Spleen (tissue), 11 donors: ENCODE data around the gene SKOR1. TPM values are rescaled to one million over a fixed set of nuclear protein-coding genes. Genes with fewer than 3 reads are reported as not detected.
A peak's percentile ranks its signal among the peaks of the same experiment; 100 is the strongest.

Source experiments
- DNase-seq: peaks from one replicate; pipeline ENCODE4 v3.0.0-alpha.2; 2020
- H3K27ac ChIP-seq, 8 donors: fragments of 200-600 bp; sonication (generic) in 7 of 8; 1 replicate in 4 of 8; 2 replicates in 4 of 8; pipeline versions ENCODE4 v1.5.0 to v1.8.0; 2016 to 2021; ENCODE audit warnings: inconsistent platforms in 4 of 8, mild to moderate bottlenecking in 4 of 8, moderate library complexity in 1 of 8
- H3K27me3 ChIP-seq, 7 donors: fragments of 200-600 bp; sonication (generic) in 6 of 7; replicated peaks in 1 of 7; 1 replicate in 4 of 7; 2 replicates in 3 of 7; pipeline versions ENCODE4 v1.5.0 to v1.8.0; 2016 to 2021; ENCODE audit warnings: inconsistent platforms in 3 of 7, mild to moderate bottlenecking in 1 of 7
- H3K36me3 ChIP-seq, 6 donors: fragments of 200-600 bp; sonication (generic) in 5 of 6; 1 replicate in 4 of 6; 2 replicates in 2 of 6; pipeline versions ENCODE4 v1.5.0 to v1.8.0; 2016 to 2021; ENCODE audit warnings: inconsistent platforms in 2 of 6
- H3K4me1 ChIP-seq, 6 donors: fragments of 200-600 bp; sonication (generic) in 5 of 6; 1 replicate in 3 of 6; 2 replicates in 3 of 6; pipeline versions ENCODE4 v1.5.0 to v1.8.0; 2016 to 2021; ENCODE audit warnings: inconsistent platforms in 3 of 6
- H3K4me3 ChIP-seq, 8 donors: fragments of 200-600 bp; sonication (generic) in 7 of 8; 1 replicate in 4 of 8; 2 replicates in 4 of 8; pipeline versions ENCODE4 v1.5.0 to v1.8.0; 2016 to 2021; ENCODE audit warnings: inconsistent platforms in 4 of 8, mild to moderate bottlenecking in 4 of 8, moderate library complexity in 2 of 8
- H3K9me3 ChIP-seq, 8 donors: fragments of 200-600 bp; sonication (generic) in 7 of 8; 1 replicate in 4 of 8; 2 replicates in 4 of 8; pipeline versions ENCODE4 v1.5.0 to v1.8.0; 2016 to 2021; ENCODE audit warnings: inconsistent platforms in 4 of 8
- POLR2A ChIP-seq, 3 donors: fragments of 450-650 bp; IDR thresholded peaks; one replicate each; pipeline ENCODE4 v1.5.1; 2017; ENCODE audit warnings: antibody characterized with exemption in 3 of 3, mild to moderate bottlenecking in 1 of 3
- POLR2AphosphoS5 ChIP-seq, 3 donors: sonication (generic); formaldehyde crosslinking; IDR thresholded peaks; one replicate each; pipeline ENCODE4 v1.5.1; 2017; ENCODE audit warnings: antibody characterized with exemption in 3 of 3
- WGBS, 5 donors: extraction: QIAGEN DNeasy Blood & Tissue Kit in 3 of 5; methylation state at CpG; one replicate each; pipeline versions ENCODE4 v1.1.5 to v1.1.7; 2013 to 2018; 5-methylcytosine and 5-hydroxymethylcytosine counted together
- intact Hi-C: fragments of 100-400 bp; cut with DNase I; formaldehyde crosslinking; loops from one replicate; pipeline ENCODE4 v1.15.0; 2023; ENCODE audit warnings: low total_unique reads
- polyA plus RNA-seq, 3 donors: library from polyadenylated mRNA; stranded (reverse); fragments of 200-250 nt; gene quantifications; one replicate each; pipeline ENCODE4 v1.2.1, GENCODE V29; 2013
- total RNA-seq, 7 donors: library from RNA; depleted of rRNA in 3 of 7; stranded (reverse); fragments of >200 nt in 3 of 7; fragmentation: NEBNext Ultra II Directional in 4 of 7; extraction: Animal tissue kit (Norgen Biotek cat#: 25700) in 4 of 7; gene quantifications; one replicate each; pipeline versions ENCODE4 v1.1.0 to v1.2.1, GENCODE V29; 2016 to 2021
- TF ChIP-seq, protein P1 (sequence below), 11 experiments: fragments of 200-600 bp in 7 of 11; fragments of 450-650 bp in 4 of 11; sonication (generic) in 4 of 11; IDR thresholded peaks in 8 of 11; conservative IDR thresholded peaks in 3 of 11; 1 replicate in 7 of 11; 2 replicates in 4 of 11; pipeline versions ENCODE4 v1.4.0 to v1.8.0; 2016 to 2021; ENCODE audit warnings: antibody characterized with exemption in 11 of 11, inconsistent platforms in 4 of 11, mild to moderate bottlenecking in 1 of 11
- donor health status: healthy with polysubstance abuse.
- donor health status: DM: no; HTN: no; CAD: no; lungs with moderate emphysema.
- donor health status: DM: no; HTN: no; CAD: no.
- donor health status: Bipolar disorder and iron deficiency.
- donor health status: healthy.
- donor health status: DM: no; HTN: no; CAD: no.
- donor health status: DM: yes; HTN: yes; CAD: no.

SKOR1 gene
- total and polyA plus RNA-seq, 10 donors: 0.06 to 1.1 (median 0.37) TPM

DNA sequence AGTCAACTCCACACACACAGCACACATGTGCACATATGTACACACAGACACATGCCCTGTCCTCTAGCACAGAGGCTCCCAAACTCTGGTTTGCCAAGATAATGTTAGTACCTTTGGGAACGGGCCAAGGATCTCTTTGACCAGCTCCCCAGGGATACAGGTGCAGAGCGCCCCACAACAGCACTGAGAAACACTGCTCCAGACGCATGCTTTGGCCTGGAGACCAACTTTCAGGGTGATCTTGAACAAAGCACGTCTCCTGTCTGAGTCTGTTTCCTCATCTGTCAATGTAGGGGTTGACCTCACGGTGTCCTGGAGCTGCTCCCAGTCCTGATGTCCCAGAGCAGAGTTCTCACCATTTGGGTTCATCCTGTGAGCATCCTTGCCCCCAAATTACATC is 15.9 kb upstream of the SKOR1 start:
- Histone ChIP-seq H3K36me3 (peaks cover 0 to 43% (median 2%) of the 10 kb centered on the region in 6 donors), H3K4me1 (peaks cover 0 to 13% (median 6%) of the 10 kb centered on the region in 6 donors), H3K27ac (no peak overlapping the region), H3K9me3 (no peaks in the 10 kb centered on the region), H3K27me3 (no peaks in the 10 kb centered on the region), H3K4me3 (no peak overlapping the region)
- DNase-seq: peak; percentile 27
- intact Hi-C loops: no loop called here
- TF ChIP-seq POLR2AphosphoS5 (IDR thresholded peaks at IDR 0.05): no peak
- TF ChIP-seq POLR2A (IDR thresholded peaks at IDR 0.05): no peak
- TF ChIP-seq, protein P1, sequence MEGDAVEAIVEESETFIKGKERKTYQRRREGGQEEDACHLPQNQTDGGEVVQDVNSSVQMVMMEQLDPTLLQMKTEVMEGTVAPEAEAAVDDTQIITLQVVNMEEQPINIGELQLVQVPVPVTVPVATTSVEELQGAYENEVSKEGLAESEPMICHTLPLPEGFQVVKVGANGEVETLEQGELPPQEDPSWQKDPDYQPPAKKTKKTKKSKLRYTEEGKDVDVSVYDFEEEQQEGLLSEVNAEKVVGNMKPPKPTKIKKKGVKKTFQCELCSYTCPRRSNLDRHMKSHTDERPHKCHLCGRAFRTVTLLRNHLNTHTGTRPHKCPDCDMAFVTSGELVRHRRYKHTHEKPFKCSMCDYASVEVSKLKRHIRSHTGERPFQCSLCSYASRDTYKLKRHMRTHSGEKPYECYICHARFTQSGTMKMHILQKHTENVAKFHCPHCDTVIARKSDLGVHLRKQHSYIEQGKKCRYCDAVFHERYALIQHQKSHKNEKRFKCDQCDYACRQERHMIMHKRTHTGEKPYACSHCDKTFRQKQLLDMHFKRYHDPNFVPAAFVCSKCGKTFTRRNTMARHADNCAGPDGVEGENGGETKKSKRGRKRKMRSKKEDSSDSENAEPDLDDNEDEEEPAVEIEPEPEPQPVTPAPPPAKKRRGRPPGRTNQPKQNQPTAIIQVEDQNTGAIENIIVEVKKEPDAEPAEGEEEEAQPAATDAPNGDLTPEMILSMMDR (IDR thresholded peaks at IDR 0.05 in 8 of 11, conservative IDR thresholded peaks at IDR 0.05 in 3 of 11): no peak
- WGBS, 5 donors: 85 to 100% (median 93%) methylated on average over 3 to 5 of the region's 5 CpGs

GRCh38 chr15:67809866-67810265 is 15.4 kb upstream of the SKOR1 start:
- intact Hi-C loops: no loop called here
- H3K4me3 ChIP-seq: no peak overlapping the region
- no peak overlapping the region for H3K27ac ChIP-seq
- WGBS, 5 donors: 85 to 94% (median 94%) methylated on average over 5 to 6 of the region's 6 CpGs
- H3K9me3 ChIP-seq: peaks cover 0 to 1% (median under 1%) of the 10 kb centered on the region in 8 donors
- peaks cover 0 to 46% (median 2%) of the 10 kb centered on the region in 6 donors for H3K36me3 ChIP-seq
- TF ChIP-seq POLR2A (IDR thresholded peaks at IDR 0.05) (no peak), POLR2AphosphoS5 (IDR thresholded peaks at IDR 0.05) (no peak)
- TF ChIP-seq, protein P1 (IDR thresholded peaks at IDR 0.05 in 8 of 11, conservative IDR thresholded peaks at IDR 0.05 in 3 of 11): no peak
- peaks cover 0 to 13% (median 4%) of the 10 kb centered on the region in 6 donors for H3K4me1 ChIP-seq
- H3K27me3 ChIP-seq: no peaks in the 10 kb centered on the region
- peak; percentile 49 for DNase-seq

DNA sequence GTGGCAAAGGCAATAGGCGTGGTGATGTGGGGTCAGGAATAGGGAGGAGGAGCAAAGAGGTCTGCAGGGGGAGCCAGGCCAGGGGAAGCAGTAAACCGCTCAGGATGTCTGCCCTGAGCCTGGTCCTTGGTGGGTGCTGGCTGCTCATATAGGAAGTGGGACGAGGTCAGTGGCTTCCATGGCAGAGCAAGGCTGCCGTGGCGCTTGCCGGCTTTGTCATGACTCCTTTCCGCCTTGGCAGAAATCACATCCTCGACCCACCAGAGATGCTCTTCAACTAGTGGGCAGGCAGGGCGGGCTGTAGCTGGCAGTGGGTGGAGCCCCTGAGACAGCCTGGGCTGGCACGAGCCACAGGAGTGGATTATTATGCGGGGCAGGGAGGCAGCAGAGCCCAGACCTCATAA is 13.1 kb upstream of the SKOR1 start:
- Histone ChIP-seq H3K36me3 (peaks cover 0 to 40% (median 1%) of the 10 kb centered on the region in 6 donors), H3K27ac (no peak overlapping the region), H3K27me3 (peaks cover 0 to 4% (median 0%) of the 10 kb centered on the region in 7 donors), H3K4me3 (no peak overlapping the region), H3K4me1 (peaks cover 0 to 7% (median 2%) of the 10 kb centered on the region in 6 donors), H3K9me3 (peaks cover 0 to 16% (median 6%) of the 10 kb centered on the region in 8 donors)
- WGBS, 5 donors: 43 to 58% (median 45%) methylated on average over 8 to 11 of the region's 11 CpGs
- DNase-seq: peak; percentile 80
- peak; percentile 44 to 70 (median 66) for TF ChIP-seq POLR2AphosphoS5 (IDR thresholded peaks at IDR 0.05)
- no peak for TF ChIP-seq POLR2A (IDR thresholded peaks at IDR 0.05)
- TF ChIP-seq, protein P1 (IDR thresholded peaks at IDR 0.05 in 8 of 11, conservative IDR thresholded peaks at IDR 0.05 in 3 of 11): no peak
- intact Hi-C loops: no loop called here

DNA sequence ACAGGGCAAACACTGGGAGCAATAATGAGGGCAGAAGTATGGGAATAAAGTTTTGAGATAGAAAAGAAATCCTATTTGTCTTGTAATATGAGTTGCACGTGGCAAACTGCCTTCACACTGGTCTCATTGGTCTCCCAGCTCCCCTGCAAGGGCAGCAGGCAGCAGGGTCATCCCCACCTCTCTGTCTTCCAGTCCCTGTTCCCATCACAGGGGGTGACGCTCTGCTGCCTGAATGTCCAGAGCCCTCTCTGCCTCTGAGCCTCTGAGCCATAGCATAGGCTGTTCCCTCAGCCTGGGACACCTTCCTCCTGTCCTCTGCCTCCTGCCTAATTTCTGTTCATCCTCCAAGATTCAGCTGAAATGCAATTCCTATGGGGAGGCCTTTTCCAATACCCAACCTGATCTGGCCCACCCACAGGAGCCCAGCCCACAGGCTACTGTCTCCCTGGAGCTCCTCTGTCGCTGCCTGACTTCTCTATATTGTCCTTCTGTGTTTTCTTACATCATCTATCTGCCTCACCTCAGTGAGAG is 12.1 kb upstream of the SKOR1 start:
- H3K4me1 ChIP-seq: peaks cover 0 to 7% (median 2%) of the 10 kb centered on the region in 6 donors
- WGBS, 5 donors: 79 to 91% (median 88%) methylated on average over 3 of the region's 3 CpGs
- peaks cover 0 to 31% (median 0%) of the 10 kb centered on the region in 6 donors for H3K36me3 ChIP-seq
- peaks cover 0 to 13% (median 0%) of the 10 kb centered on the region in 7 donors for H3K27me3 ChIP-seq
- DNase-seq: peak; percentile 40
- TF ChIP-seq POLR2A (IDR thresholded peaks at IDR 0.05): no peak
- TF ChIP-seq, protein P1 (IDR thresholded peaks at IDR 0.05 in 8 of 11, conservative IDR thresholded peaks at IDR 0.05 in 3 of 11): no peak
- no peak for TF ChIP-seq POLR2AphosphoS5 (IDR thresholded peaks at IDR 0.05)
- no peak overlapping the region for H3K4me3 ChIP-seq
- H3K27ac ChIP-seq: no peak overlapping the region
- intact Hi-C loops: no loop called here
- H3K9me3 ChIP-seq: peaks cover 0 to 16% (median 6%) of the 10 kb centered on the region in 8 donors
